ENCODE results near the gene AIF1.

DNA sequence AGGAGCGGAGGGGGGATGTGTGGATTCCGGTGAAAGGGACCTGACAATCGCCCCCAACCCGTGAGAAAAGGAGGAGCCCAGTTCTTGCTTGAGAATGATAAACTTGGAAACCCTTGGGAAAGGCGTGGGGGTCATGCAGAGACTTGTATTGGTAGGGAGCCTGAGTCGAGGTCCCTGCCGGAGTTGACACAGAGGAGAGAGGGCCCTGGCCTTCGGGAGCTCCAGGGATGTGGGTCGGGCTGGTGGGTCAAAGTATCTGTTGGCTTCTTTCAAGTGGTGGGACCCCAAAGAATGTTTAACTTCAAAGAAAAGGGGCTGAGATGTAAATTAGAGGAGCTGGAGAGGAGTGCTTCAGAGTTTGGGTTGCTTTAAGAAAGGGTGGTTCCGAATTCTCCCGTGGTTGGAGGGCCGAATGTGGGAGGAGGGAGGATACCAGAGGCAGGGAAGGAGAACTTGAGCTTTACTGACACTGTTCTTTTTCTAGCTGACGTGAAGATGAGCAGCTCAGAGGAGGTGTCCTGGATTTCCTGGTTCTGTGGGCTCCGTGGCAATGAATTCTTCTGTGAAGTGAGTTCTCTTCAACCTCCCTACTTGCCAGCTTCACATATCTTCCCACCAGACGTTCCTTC, 51.4 kb downstream of the AIF1 start:
- TF ChIP-seq GATA2 (IDR thresholded peaks at IDR 0.05; ENCODE audit: low read depth, low read length) (no peak), GATA3 (IDR thresholded peaks at IDR 0.05; ENCODE audit: low read depth, low read length) (no peak)

All from SH-SY5Y (cell line).